ENCODE results near the gene LYPD3. TPM values are rescaled to one million over a fixed set of nuclear protein-coding genes. Genes with fewer than 3 reads are reported as not detected.

LYPD3 gene
- total RNA-seq, 1 donor from 2014 or later, result 17.6 TPM

DNA sequence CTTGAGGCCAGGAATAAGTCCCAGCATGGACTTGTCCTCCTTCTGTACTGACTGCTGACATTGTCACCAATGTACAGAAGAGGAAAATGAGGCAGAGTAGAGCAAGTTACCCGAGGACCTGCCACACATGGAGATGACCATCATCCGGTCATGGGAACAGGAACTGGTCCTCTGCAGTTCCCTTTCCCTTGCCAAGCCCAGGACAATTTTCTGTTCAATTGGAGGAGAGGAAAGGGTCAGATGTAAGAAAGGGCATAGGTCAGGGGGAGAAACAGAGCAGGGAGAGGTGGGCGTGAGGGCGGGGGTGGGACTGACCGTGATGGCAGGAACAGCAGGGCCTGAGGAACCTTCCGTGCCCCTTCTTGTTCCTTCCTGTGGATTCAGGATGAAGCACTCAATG, 20.5 kb upstream of the LYPD3 start:
- no peak for DNase-seq

GRCh38 chr19:43483281-43483680, 17.9 kb upstream of the LYPD3 start:
- DNase-seq, result no peak

- no peak for DNase-seq
Observed at GRCh38 chr19:43482193-43482592, 16.8 kb upstream of the LYPD3 start.

DNA sequence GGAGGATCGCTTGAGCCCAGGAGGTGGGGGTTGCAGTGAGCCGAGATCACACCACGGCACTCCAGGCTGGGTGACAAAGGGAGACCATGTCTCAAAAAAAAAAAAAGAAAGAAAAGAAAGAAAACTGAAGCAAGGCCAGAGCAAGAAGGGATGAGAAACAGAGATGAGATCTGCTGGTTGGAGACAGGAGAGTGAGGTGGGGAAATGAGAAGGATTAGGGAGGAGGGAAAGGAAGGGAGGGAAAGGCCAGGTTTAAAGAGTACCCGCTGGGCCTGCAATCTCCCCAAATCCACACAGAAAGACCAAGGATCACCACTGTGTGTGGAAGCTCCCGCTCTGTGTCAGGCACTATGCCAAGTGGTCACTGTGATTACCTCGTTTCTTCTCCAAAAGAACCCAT, 16.3 kb upstream of the LYPD3 start:
- DNase-seq, result no peak

GRCh38 chr19:43480574-43480973, 15.2 kb upstream of the LYPD3 start:
- DNase-seq, result no peak

GRCh38 chr19:43479961-43480561, 14.7 kb upstream of the LYPD3 start:
- no peak for DNase-seq

GRCh38 chr19:43479226-43479625, 13.8 kb upstream of the LYPD3 start:
- no peak for DNase-seq

DNA sequence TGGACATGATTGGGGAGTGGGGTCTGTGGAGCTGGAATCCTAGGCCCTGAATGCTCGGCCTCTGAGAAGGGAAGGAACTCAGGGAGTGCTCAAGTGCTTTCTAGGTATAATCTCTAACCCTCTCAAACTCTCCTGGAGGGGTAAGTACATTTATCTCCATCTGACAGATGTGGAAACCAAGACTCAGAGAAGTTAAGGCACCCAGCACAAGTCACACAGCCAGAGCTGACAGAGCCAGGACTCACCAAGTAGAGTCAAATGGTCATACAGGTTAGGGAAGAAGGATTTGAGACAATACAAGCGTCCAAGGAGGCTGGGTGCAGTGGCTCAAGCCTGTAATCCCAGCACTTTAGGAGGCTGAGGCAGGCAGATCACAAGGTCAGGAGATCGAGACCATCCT, 12.9 kb upstream of the LYPD3 start:
- DNase-seq, result no peak

GRCh38 chr19:43476606-43477005, 11.2 kb upstream of the LYPD3 start:
- peak; percentile 24 for DNase-seq

DNA sequence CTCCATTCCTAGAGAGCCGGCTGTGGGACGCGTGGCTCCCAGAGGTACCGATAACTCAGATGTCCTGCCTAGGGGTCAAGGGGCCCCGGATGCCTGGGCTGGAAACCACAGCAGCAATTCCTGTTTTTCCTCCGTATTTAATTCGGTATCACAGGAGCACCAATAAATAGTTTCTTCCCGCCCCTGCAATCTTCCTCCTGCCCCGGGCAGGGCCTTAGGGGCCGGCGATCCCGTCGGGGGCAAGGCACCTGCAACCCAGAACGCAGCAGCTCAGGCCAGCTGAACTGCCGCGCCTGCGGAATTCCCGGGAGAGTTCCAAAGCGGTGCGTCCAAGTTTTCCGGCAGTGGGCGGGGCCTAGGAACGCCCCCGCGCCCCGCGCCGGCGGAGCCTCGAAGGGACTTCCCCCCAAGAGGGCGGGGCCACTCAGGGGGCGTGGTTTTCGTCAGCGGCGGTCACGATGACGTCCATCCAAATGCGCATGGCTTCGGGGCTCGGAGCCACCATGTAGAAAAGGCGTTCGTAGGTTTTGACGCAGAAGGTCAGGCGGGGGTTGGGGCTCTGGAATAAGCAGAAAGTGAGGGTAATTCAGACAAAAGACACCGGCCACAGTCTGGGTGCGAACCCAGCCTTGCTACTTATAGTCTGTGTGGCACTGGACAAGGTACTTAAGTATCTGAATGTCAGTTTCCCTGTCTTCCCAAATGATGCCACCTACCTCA, 9.7 kb upstream of the LYPD3 start:
- DNase-seq, result peak; percentile 96

- DNase-seq, result no peak
Observed at GRCh38 chr19:43474487-43474886, 9.1 kb upstream of the LYPD3 start.

DNA sequence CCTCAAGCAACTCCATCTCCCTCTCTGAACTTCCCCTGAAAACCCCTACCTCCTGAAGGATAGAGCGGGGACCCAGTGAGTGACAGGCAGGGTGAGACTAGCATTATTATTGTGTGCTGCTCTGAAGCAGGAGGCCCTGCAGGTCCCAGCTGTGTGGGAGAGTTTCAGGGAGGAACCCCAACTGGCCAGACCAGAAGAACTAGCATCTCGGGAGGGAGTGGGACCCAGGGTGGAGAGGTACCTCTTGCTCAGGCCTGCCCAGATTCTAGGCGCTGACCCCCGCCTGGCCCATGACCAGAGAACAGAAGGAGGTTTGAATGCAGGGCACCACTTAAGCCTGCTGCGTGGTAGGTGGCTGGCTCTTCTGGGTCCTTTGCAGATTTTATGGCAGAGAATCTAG, 5.7 kb upstream of the LYPD3 start:
- DNase-seq, result peak; percentile 27

DNA sequence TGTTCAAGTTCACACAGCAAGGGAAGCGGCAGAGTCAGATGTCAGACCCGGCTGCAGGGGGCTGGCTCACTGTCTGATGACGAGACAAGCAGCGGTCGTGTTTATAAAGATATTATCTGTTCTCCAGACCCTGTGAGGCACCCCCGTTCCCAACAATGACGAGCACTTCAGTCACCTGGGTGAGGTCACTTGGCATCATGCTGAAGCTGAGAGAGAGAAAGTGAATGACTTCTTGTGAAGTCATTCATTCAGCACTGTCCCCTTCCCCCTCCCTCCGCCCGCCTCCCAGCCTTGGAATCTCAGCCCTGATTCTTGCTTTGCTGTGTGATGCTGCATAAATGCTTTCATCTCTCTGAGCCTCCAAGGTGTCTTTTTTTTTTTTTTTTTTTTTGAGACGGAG, 4.9 kb upstream of the LYPD3 start:
- no peak for DNase-seq

GRCh38 chr19:43469160-43469480, 3.7 kb upstream of the LYPD3 start:
- no peak for DNase-seq

DNA sequence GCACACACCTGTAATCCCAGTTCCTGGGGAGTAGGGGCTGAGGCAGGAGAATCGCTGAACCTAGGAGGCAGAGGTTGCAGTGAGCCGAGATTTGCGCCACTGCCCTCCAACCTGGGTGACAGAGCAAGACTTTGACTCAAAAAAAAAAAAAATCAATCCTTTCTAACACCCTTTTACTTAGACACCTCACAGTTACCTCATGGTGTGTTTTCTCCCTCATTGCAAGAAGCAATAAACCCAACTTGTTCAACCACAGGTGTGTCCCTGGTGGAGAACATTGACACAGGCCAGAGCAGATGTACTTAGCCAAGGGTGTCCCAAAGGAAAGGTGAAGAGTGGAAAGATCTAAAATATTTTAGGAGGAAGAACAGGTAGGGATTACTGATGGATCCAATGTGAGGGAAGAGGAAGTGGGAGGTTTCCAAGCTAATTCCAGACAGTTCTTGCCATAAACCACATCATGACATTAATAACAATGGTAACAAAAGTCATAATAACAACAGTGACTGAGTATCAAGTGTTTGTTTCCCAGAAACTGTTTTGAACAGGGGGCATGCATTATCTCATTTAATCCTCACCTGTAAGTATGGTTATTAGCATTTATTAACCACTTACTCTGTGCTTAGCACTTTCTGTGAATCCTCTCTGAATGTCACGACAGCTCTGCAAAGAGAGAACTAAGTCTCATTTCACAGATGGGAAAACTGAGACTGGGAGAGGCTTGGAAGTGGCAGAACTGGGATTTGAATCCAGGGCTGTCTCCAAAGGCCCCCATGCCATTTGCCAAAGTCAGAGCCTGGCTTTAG, 3.1 kb upstream of the LYPD3 start:
- no peak for DNase-seq

- DNase-seq, result no peak
Observed at GRCh38 chr19:43467730-43468129, 2.3 kb upstream of the LYPD3 start.

DNA sequence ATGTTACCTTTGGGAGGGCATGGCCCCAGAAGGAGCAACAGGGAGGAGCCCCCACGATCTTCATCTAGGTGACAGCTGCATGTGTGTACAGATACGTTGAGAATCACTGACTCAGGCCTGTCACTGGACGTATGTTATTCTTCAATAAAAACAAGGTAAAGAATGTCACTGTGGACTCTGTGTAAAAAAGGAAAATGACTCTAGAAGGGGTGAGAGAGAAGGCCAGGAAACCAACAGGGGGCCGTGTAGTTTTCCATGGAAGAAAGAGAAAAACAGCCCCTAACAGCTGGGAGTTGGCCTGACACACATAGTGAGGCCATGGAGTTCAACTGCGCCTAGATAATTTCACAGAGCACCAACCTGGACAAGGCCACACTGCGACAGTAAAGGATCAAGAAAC, 1.9 kb upstream of the LYPD3 start:
- DNase-seq, result no peak

DNA sequence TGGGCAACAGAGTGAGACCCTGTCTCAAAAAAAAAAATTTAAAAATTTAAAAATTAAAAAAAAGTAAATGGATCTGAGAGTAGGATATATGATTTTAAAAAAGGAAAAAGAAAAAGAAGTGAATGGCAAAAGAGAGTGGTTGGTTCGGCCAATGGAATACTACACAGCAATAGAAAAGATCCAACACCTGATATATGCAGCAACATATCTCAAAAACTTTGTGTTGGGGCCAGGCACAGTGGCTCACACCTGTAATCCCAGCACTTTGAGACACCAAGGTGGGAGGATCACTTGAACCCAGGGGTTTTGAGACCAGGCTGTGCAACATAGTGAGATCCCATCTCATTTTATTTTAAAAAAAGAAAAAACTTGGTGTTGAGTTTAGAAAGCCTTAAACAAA, 1.4 kb upstream of the LYPD3 start:
- DNase-seq, result no peak

DNA sequence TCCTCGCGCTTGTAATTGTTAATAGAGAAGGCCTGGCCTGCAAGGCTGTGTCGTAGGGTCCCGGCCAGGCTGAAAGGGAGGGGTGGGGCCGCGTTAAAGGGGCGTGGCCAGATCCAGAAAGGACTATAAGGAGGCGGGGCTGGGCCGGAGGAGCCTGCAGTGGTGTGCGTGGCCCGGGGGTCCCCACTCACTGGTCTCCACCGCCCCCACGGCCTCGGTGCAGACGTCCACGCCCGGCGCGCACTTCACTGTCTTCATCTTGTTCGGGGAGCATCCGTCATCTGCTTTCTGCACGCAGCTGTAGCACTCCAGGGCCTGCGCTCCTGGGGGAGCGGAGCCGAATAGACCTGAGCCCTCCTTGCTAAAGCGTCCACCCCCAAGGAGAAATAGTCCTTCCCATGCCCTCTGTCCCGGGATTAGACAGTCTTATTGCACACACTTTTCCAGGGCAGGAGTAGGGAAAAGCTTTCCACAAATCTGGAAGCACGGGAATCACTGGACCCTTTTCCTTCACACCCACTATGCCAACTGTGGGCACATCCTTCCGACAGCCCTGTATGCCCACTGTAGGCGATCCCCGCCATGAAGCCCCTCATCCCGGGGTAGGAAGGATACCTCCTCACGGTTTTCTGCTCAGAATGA, 1.2 kb downstream of the LYPD3 start:
- no peak for DNase-seq

DNA sequence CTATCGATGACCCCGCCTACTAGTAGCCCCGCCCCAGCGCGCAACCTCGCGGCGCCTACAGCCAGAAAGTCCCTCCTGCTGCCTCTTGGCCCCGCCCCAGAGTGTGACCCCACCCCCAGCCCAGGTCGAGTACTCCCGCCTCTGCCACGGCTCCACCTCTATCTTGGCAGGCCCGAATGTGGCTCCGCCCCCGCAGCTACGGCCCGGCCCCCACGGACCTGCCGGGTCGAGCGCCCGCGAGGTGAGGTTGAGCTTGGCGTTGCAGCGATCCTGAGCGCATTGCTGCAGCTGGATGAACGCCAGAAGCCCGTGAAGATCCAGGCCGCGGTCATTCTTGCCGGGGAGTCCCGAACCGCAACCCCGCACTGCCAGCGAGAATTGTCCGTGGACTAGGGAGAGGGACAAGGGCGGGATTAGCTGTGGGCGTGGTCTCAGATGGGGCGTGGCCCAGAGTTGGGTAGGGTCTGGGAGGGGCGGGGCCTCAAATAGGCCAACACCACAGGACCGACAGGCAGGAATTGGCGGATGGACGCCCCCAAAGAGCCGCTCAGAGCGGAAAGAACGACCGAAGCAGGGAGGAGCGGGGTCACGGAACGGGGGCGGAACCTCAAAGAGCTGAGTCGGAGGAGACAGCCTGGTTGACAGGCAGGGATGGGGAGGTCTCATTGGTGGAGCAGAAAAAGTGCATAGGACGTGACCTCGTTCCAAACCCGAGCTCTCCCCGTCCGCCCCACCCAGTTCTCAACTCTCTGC, 1.9 kb downstream of the LYPD3 start:
- DNase-seq, result peak; percentile 95

GRCh38 chr19:43462785-43463380, 2.5 kb downstream of the LYPD3 start:
- DNase-seq, result no peak

- DNase-seq, result no peak
Observed at GRCh38 chr19:43462383-43462782, 3.0 kb downstream of the LYPD3 start.
